A673 (cell line): ENCODE results near the gene SSBP4. TPM values are rescaled to one million over a fixed set of nuclear protein-coding genes. Genes with fewer than 3 reads are reported as not detected.

Experiments
- BruUV-seq: library from RNA; stranded (reverse); fragments of 400-500 nt; replicated peaks from 2 replicates; lab custom pipeline; 2021; lab: Mats Ljungman, UMichigan
- CTCF ChIA-PET: fragments of 300-600 bp; sonication (Branson Sonifier 250); formaldehyde crosslinking; loops from one replicate; lab custom pipeline; 2022; ENCODE audit warnings: antibody characterized with exemption; lab: Charles Lee
- POLR2A ChIA-PET: fragments of 300-600 bp; sonication (Branson Sonifier 250); formaldehyde crosslinking; loops from one replicate; lab custom pipeline; 2022; ENCODE audit warnings: antibody characterized with exemption; ENCODE audit not compliant: low non-redundant PET; lab: Charles Lee
- DNase-seq: peaks from one replicate; pipeline ENCODE4 v3.0.0-alpha.2; 2015; ENCODE audit warnings: low spot score
- H3K27ac ChIP-seq: fragments of 200-600 bp; sonication (generic); 2 replicates; pipeline ENCODE4 v1.5.1; 2016; ENCODE audit warnings: mixed run types, low read depth, mild to moderate bottlenecking, mixed read lengths, antibody characterized with exemption, low read length; ENCODE audit not compliant: poor library complexity, severe bottlenecking
- H3K27me3 ChIP-seq: fragments of 200-600 bp; sonication (generic); replicated peaks from 2 replicates; pipeline ENCODE4 v1.6.1; 2017; ENCODE audit warnings: mixed run types, low read depth, mild to moderate bottlenecking, mixed read lengths, antibody characterized with exemption, low read length; ENCODE audit not compliant: insufficient read depth, poor library complexity
- H3K36me3 ChIP-seq: fragments of 200-600 bp; sonication (generic); 2 replicates; pipeline ENCODE4 v1.6.1; 2016; ENCODE audit warnings: mixed run types, mild to moderate bottlenecking, mixed read lengths, antibody characterized with exemption, low read length; ENCODE audit not compliant: insufficient read depth, poor library complexity, severe bottlenecking
- H3K4me1 ChIP-seq: fragments of 200-600 bp; sonication (generic); 2 replicates; pipeline ENCODE4 v1.6.1; 2017; ENCODE audit warnings: mixed run types, mild to moderate bottlenecking, mixed read lengths, antibody characterized with exemption, low read length; ENCODE audit not compliant: insufficient read depth, poor library complexity, severe bottlenecking
- H3K4me3 ChIP-seq: fragments of 200-600 bp; sonication (generic); 2 replicates; pipeline ENCODE4 v1.5.1; 2016; ENCODE audit warnings: low read depth, mixed run types, mild to moderate bottlenecking, mixed read lengths, low read length; ENCODE audit not compliant: poor library complexity, severe bottlenecking
- H3K9me3 ChIP-seq: fragments of 200-600 bp; sonication (generic); 2 replicates; pipeline ENCODE4 v1.6.1; 2016; ENCODE audit warnings: mixed run types, low read depth, mild to moderate bottlenecking, mixed read lengths, antibody characterized with exemption, low read length; ENCODE audit not compliant: poor library complexity, severe bottlenecking
- CTCF ChIP-seq: fragments of 300-800, 200-600 bp; sonication (generic); conservative IDR thresholded peaks from 2 replicates; pipeline ENCODE4 v1.5.1; 2017; ENCODE audit warnings: low read depth, mild to moderate bottlenecking, antibody characterized with exemption, low read length, moderate library complexity, mixed read lengths
- EZH2 ChIP-seq: fragments of 200-600 bp; sonication (generic); IDR thresholded peaks from 2 replicates; pipeline ENCODE4 v1.6.1; 2017; ENCODE audit warnings: borderline replicate concordance, low read depth, mild to moderate bottlenecking, mixed read lengths, antibody characterized with exemption, low read length; ENCODE audit not compliant: poor library complexity, severe bottlenecking
- intact Hi-C: fragments of 100-400 bp; cut with micrococcal nuclease; formaldehyde crosslinking; loops from one replicate; pipeline ENCODE4 v1.10.0; 2022; ENCODE audit not compliant: unreplicated experiment
- total RNA-seq: library from RNA; stranded (reverse); gene quantifications from 2 replicates; pipeline ENCODE4 v1.2.3, GENCODE V29; 2021

SSBP4 gene
- total RNA-seq, 1 experiment from 2014 or later = 248 TPM

GRCh38 chr19:18465214-18465963, 46.2 kb downstream of the SSBP4 start:
- Histone ChIP-seq H3K27me3 (no peaks in the 10 kb centered on the region), H3K36me3 (no peaks in the 10 kb centered on the region), H3K9me3 (no peaks in the 10 kb centered on the region), H3K4me1 (peaks cover 8% of the 10 kb centered on the region), H3K27ac (peak overlapping the region; percentile 42), H3K4me3 (no peak overlapping the region)
- no TSS peak for BruUV-seq
- ChIA-PET POLR2A (no interaction called here), CTCF (interaction anchor here (0.6 kb wide), 1 partner anchor 17 kb away, joined by 7 read pairs; no protein-coding TSS in a partner anchor)
- DNase-seq = no peak
- intact Hi-C loops = loop anchor here (5.0 to 10.0 kb wide), 4 partner anchors 129 to 519 kb away; partner anchors contain the start of genes COPE and DDX49
- TF ChIP-seq EZH2 (no peak), CTCF (no peak)

GRCh38 chr19:18465964-18466339, 46.8 kb downstream of the SSBP4 start:
- no peak overlapping the region for H3K4me3 ChIP-seq
- TF ChIP-seq EZH2 (no peak), CTCF (no peak)
- H3K27me3 ChIP-seq = no peaks in the 10 kb centered on the region
- no peak for DNase-seq
- CTCF ChIA-PET = no interaction called here
- H3K9me3 ChIP-seq = no peaks in the 10 kb centered on the region
- intact Hi-C loops = loop anchor here (5.0 to 10.0 kb wide), 4 partner anchors 129 to 519 kb away; partner anchors contain the start of genes COPE and DDX49
- POLR2A ChIA-PET = no interaction called here
- H3K36me3 ChIP-seq = no peaks in the 10 kb centered on the region
- BruUV-seq = no TSS peak
- H3K4me1 ChIP-seq = peaks cover 8% of the 10 kb centered on the region
- no peak overlapping the region for H3K27ac ChIP-seq

GRCh38 chr19:18466354-18466753, 47.2 kb downstream of the SSBP4 start:
- TF ChIP-seq EZH2 (no peak), CTCF (no peak)
- Histone ChIP-seq H3K27ac (no peak overlapping the region), H3K36me3 (no peaks in the 10 kb centered on the region), H3K4me3 (no peak overlapping the region), H3K4me1 (peaks cover 8% of the 10 kb centered on the region), H3K27me3 (no peaks in the 10 kb centered on the region), H3K9me3 (no peaks in the 10 kb centered on the region)
- ChIA-PET POLR2A (no interaction called here), CTCF (no interaction called here)
- DNase-seq = no peak
- BruUV-seq = no TSS peak
- intact Hi-C loops = loop anchor here (5.0 to 10.0 kb wide), 4 partner anchors 128 to 518 kb away; partner anchors contain the start of genes COPE and DDX49
